ENCODE results near the gene ADI1.
"Not testable (repeated sequence)": the region's sequence is repeated elsewhere in the genome, so short reads cannot be mapped to it uniquely, and the experiment has no call there.

Gene ADI1

GRCh38 chr2:3529316-3530025, 10.1 kb upstream of the ADI1 start:
- DNase-seq (ENCODE audit: low read depth in 3 of 3): no peak

- DNase-seq (ENCODE audit: low read depth in 3 of 3): no peak
Measured at GRCh38 chr2:3527886-3528785, 8.8 kb upstream of the ADI1 start.

GRCh38 chr2:3526871-3527270, 7.5 kb upstream of the ADI1 start:
- no peak for DNase-seq (ENCODE audit: low read depth in 3 of 3)

- DNase-seq (ENCODE audit: low read depth in 3 of 3): no peak
Measured at GRCh38 chr2:3523551-3524041, 4.3 kb upstream of the ADI1 start.

- DNase-seq (ENCODE audit: low read depth in 3 of 3): no peak
Measured at GRCh38 chr2:3522961-3523421, 3.7 kb upstream of the ADI1 start.

GRCh38 chr2:3520591-3520990, 1.3 kb upstream of the ADI1 start:
- no peak for DNase-seq (ENCODE audit: low read depth in 3 of 3)

- DNase-seq (ENCODE audit: low read depth in 3 of 3): peak; percentile 96 to 98 (median 97)
Measured at GRCh38 chr2:3518496-3519254, 656 bp downstream of the ADI1 start.

- DNase-seq (ENCODE audit: low read depth in 3 of 3): no peak
Measured at GRCh38 chr2:3517948-3518495, 1.3 kb downstream of the ADI1 start.

GRCh38 chr2:3516831-3517230, 2.5 kb downstream of the ADI1 start:
- DNase-seq (ENCODE audit: low read depth in 3 of 3): no peak

GRCh38 chr2:3515438-3515837, 3.9 kb downstream of the ADI1 start:
- not testable (repeated sequence) for DNase-seq (ENCODE audit: low read depth in 3 of 3)

- no peak for DNase-seq (ENCODE audit: low read depth in 3 of 3)
Measured at GRCh38 chr2:3513026-3513810, 6.1 kb downstream of the ADI1 start.

GRCh38 chr2:3512086-3512485, 7.2 kb downstream of the ADI1 start:
- DNase-seq (ENCODE audit: low read depth in 3 of 3): no peak

GRCh38 chr2:3505771-3506170, 13.6 kb downstream of the ADI1 start:
- no peak for DNase-seq (ENCODE audit: low read depth in 3 of 3)

GRCh38 chr2:3504741-3505140, 14.6 kb downstream of the ADI1 start:
- DNase-seq (ENCODE audit: low read depth in 3 of 3): no peak

GRCh38 chr2:3503483-3503882, 15.8 kb downstream of the ADI1 start:
- no peak for DNase-seq (ENCODE audit: low read depth in 3 of 3)

- no peak for DNase-seq (ENCODE audit: low read depth in 3 of 3)
Measured at GRCh38 chr2:3503046-3503445, 16.3 kb downstream of the ADI1 start.

GRCh38 chr2:3500326-3500899, 18.9 kb downstream of the ADI1 start:
- DNase-seq (ENCODE audit: low read depth in 3 of 3): no peak

- no peak for DNase-seq (ENCODE audit: low read depth in 3 of 3)
Measured at GRCh38 chr2:3498783-3499394, 20.4 kb downstream of the ADI1 start.

GRCh38 chr2:3496708-3497080, 22.6 kb downstream of the ADI1 start:
- not testable (repeated sequence) for DNase-seq (ENCODE audit: low read depth in 3 of 3)

- no peak for DNase-seq (ENCODE audit: low read depth in 3 of 3)
Measured at GRCh38 chr2:3494984-3495666, 24.2 kb downstream of the ADI1 start.
